Activated T-cell treated with anti-CD3 and anti-CD28 coated beads, Interleukin-2, amount 50 U/mL, for 72 hours (primary cell): Measurements from ENCODE around the gene TMC4. TPM values are rescaled to one million over a fixed set of nuclear protein-coding genes. Genes with fewer than 3 reads are reported as not detected.

Experiments
- ATAC-seq, 2 donors: fragments of 150-1000 bp; cut with Tn5 transposase; replicated peaks in 1 of 2; 2 replicates each; pipeline ENCODE4 v1.10.0; 2021; ENCODE audit warnings: moderate library complexity in 2 of 2, mild to moderate bottlenecking in 1 of 2
- DNase-seq, 2 donors: peaks; one replicate each; pipeline ENCODE4 v3.0.0; 2021 to 2022; ENCODE audit warnings: mixed read lengths in 1 of 2
- H3K27ac Mint-ChIP-seq: one replicate; pipeline ENCODE4 v1.8.0; 2022; ENCODE audit warnings: mild to moderate bottlenecking, moderate library complexity, mixed read lengths
- H3K27me3 Mint-ChIP-seq: one replicate; pipeline ENCODE4 v1.8.0; 2022; ENCODE audit warnings: low read depth, mixed read lengths
- H3K36me3 Mint-ChIP-seq, 2 donors: one replicate each; pipeline ENCODE4 v1.8.0; 2022; ENCODE audit warnings: mixed read lengths in 2 of 2, mild to moderate bottlenecking in 1 of 2; ENCODE audit not compliant: insufficient read depth in 2 of 2
- H3K4me1 Mint-ChIP-seq: one replicate; pipeline ENCODE4 v1.8.0; 2022; ENCODE audit warnings: low read depth, mixed read lengths
- H3K4me3 Mint-ChIP-seq, 2 donors: one replicate each; pipeline ENCODE4 v1.8.0; 2022; ENCODE audit warnings: mild to moderate bottlenecking in 2 of 2, mixed read lengths in 2 of 2, moderate library complexity in 2 of 2
- H3K9me3 Mint-ChIP-seq, 2 donors: one replicate each; pipeline ENCODE4 v1.8.0; 2022; ENCODE audit warnings: mixed read lengths in 2 of 2
- total RNA-seq, 2 donors: library from RNA; stranded (reverse); gene quantifications; one replicate each; pipeline ENCODE4 v1.2.3, GENCODE V29; 2022

Gene TMC4
- total RNA-seq, 2 donors from 2014 or later: 0.24 to 0.63 TPM

- Mint-ChIP-seq H3K27ac (peak within 1 kb of the TSS; percentile 95), H3K36me3 (peaks cover 8% of the 10 kb centered on the region in 2 donors), H3K9me3 (no peaks in the 10 kb centered on the region), H3K4me3 (peak within 1 kb of the TSS; percentile 97), H3K27me3 (no peaks in the 10 kb centered on the region), H3K4me1 (peaks cover 45% of the 10 kb centered on the region)
- no peak for ATAC-seq
- DNase-seq: peak; percentile 37 to 39
Observed at GRCh38 chr19:54137699-54138488, 35.1 kb downstream of the TMC4 start, which contains the start of gene CNOT3. TSS of gene CNOT3 (plus strand) at chr19:54137762. CDS start at chr19:54142979, 5,217 bp downstream.

DNA sequence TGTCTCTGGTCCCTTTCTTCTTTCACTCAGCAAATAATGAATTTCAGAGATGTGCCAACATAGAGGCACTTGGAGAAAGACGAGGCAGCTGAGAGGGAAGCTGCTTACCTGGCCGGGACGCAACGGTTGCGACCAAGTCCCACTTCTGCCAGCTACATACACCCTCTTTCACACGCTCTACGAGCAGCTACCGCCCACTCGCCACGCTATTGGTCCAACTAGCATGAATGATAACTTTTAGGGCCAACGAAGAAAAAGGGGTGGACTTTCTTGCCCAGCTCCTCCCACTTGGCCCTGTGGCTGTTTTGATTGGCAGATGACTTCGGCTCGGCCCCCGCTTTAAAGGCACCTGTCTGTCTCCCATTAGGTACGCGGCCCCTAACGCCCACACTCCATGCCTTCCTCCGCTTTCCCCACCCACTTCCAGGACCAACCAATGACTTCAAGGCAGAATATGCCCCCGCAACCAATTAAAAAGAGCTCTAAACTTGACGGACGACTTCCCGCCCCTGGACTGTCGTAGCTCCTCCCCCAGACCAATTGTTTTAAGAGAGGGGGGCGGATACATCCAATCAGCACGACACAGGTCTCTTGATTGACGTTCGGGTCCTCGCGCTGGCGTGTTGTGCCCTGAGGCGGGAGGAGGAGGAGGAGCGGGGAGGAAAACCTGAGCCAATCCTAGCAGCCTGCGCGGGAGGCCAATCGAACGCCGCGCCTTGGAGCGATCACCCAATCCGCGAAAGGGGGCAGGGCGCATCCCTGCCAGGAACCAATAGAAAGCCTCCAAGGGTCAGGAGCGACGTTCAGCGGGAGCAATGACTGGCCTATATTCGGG is 35.9 kb downstream of the TMC4 start:
- ATAC-seq: peak; percentile 86
- Mint-ChIP-seq H3K36me3 (peaks cover 6 to 7% of the 10 kb centered on the region in 2 donors), H3K4me3 (peak overlapping the region; percentile 90 to 97), H3K27ac (peak overlapping the region; percentile 71), H3K27me3 (no peaks in the 10 kb centered on the region), H3K4me1 (peaks cover 44% of the 10 kb centered on the region), H3K9me3 (no peaks in the 10 kb centered on the region)
- DNase-seq: peak; percentile 97 to 99

- H3K27me3 Mint-ChIP-seq: no peaks in the 10 kb centered on the region
- H3K36me3 Mint-ChIP-seq: peaks cover 6 to 7% of the 10 kb centered on the region in 2 donors
- no peak overlapping the region for H3K27ac Mint-ChIP-seq
- ATAC-seq: no peak
- DNase-seq: no peak
- H3K4me1 Mint-ChIP-seq: peaks cover 38% of the 10 kb centered on the region
- H3K4me3 Mint-ChIP-seq: peak overlapping the region; percentile 90 to 97
- H3K9me3 Mint-ChIP-seq: no peaks in the 10 kb centered on the region
Observed at GRCh38 chr19:54136086-54136863, 36.7 kb downstream of the TMC4 start.

DNA sequence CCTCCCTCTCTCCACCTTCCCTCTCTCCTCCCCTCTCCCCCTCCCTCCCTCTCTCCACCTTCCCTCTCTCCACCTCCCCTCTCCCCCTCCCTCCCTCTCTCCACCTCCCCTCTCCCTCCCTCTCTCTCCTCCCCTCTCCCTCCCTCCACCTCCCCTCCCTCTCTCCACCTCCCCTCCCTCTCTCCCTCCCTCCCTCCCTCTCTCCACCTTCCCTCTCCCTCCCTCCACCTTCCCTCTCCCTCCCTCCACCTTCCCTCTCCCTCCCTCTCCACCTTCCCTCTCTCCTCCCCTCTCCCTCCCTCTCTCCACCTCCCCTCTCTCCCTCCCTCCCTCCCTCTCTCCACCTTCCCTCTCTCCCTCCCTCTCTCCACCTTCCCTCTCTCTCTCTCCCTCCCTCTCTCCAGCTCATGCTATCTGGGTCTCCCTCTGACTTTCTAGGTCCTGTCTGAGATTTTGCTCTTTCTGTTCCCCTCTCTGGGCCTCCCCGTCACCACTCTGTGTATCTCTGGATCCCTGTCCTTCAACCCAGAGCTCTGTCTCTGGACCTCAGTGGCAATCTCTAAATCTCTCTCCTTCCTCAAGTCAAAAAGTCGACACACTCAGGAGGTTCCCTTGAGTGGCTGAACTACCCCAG is 38.9 kb downstream of the TMC4 start:
- peaks cover 19% of the 10 kb centered on the region for H3K4me1 Mint-ChIP-seq
- no peak overlapping the region for H3K27ac Mint-ChIP-seq
- H3K36me3 Mint-ChIP-seq: peaks cover 3 to 6% of the 10 kb centered on the region in 2 donors
- no peak overlapping the region for H3K4me3 Mint-ChIP-seq
- ATAC-seq (no peak), DNase-seq (no peak)
- no peaks in the 10 kb centered on the region for H3K27me3 Mint-ChIP-seq
- no peaks in the 10 kb centered on the region for H3K9me3 Mint-ChIP-seq

DNA sequence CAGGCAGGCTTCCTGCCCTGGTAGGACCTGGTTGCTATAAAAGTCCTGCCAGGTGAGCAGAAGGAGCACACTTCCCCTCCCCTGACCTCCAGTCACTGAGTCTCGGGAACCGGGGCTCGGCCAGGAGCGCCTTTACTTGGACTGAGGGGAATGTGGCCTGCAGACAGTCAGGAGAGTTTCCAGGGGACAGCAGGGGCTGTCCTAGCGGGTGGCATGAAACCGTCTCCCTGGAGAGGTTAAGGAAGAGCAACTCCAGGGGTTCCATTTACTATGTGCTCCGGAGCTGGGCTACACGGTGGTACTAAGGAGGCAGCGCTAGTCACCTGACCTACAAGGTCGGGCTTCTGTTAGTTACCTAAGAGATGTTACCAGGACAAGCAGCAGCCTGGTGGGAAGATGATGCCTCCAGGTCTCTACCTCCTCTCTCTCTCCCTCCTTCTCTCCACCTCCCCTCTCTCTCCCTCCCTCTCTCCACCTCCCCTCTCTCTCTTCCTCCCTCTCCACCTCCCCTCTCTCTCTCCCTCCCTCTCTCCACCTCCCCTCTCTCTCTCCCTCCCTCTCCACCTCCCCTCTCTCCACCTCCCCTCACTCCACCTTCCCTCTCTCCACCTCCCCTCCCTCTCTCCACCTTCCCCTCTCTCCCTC is 39.5 kb downstream of the TMC4 start:
- Mint-ChIP-seq H3K4me1 (peaks cover 13% of the 10 kb centered on the region), H3K27ac (no peak overlapping the region), H3K4me3 (no peak overlapping the region), H3K27me3 (no peaks in the 10 kb centered on the region), H3K9me3 (no peaks in the 10 kb centered on the region), H3K36me3 (peaks cover 0 to under 1% of the 10 kb centered on the region in 2 donors)
- ATAC-seq (no peak), DNase-seq (no peak)

GRCh38 chr19:54129617-54129996 is 43.4 kb downstream of the TMC4 start:
- H3K4me1 Mint-ChIP-seq: no peaks in the 10 kb centered on the region
- H3K9me3 Mint-ChIP-seq: no peaks in the 10 kb centered on the region
- H3K4me3 Mint-ChIP-seq: no peak overlapping the region
- no peak for ATAC-seq
- DNase-seq: no peak
- H3K27me3 Mint-ChIP-seq: no peaks in the 10 kb centered on the region
- H3K27ac Mint-ChIP-seq: no peak overlapping the region
- peaks cover 0 to 2% of the 10 kb centered on the region in 2 donors for H3K36me3 Mint-ChIP-seq

DNA sequence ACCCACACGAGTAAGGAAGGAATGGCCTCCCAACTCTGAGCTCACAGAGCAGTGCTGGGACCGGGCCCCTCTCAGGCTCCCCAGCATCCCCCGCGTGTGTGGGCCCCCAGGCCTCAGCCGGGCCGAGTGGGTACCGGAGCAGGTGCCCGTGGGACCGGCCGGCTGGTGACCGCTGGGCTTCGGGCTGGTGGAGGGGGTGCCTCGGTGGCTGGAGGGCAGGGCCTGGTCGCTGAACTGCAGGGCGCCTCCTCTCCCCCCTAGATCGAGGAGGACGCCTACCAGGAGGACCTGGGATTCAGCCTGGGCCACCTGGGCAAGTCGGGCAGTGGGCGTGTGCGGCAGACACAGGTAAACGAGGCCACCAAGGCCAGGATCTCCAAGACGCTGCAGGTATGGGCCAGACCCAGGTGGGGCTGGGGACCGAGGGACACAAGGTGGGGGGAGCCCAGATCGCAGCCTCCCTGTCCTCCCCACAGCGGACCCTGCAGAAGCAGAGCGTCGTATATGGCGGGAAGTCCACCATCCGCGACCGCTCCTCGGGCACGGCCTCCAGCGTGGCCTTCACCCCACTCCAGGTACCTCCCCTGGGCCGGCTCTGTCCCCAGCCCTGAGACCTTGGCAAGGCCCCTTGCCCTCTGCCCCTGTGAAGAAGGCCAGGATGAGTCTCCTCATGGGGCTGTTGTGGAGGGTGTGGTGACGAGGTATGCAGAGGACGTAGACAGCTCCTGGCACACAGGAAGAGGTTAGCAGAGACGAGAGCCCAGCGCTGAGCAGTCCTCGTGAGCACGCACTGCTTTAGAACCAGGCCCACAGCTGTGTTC is 44.0 kb downstream of the TMC4 start:
- H3K4me1 Mint-ChIP-seq: no peaks in the 10 kb centered on the region
- no peak for ATAC-seq
- no peak for DNase-seq
- no peaks in the 10 kb centered on the region for H3K9me3 Mint-ChIP-seq
- no peak overlapping the region for H3K27ac Mint-ChIP-seq
- no peak overlapping the region for H3K4me3 Mint-ChIP-seq
- peaks cover 0 to 2% of the 10 kb centered on the region in 2 donors for H3K36me3 Mint-ChIP-seq
- no peaks in the 10 kb centered on the region for H3K27me3 Mint-ChIP-seq

DNA sequence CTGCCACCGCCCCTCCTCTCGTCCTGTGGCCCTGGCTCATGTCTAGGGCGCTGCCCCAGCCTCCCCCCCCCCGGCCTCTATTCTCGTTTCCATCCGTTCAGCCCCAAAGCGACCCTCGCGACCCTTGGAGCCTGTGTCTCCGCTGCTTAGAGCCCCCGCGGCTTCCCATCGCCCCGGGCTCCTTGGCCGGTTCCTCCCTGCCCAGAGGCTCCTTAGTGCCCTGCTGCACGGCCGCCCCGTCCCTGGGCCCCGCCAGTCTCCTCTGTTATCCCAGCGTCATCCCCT is 44.6 kb downstream of the TMC4 start:
- no peaks in the 10 kb centered on the region for H3K4me1 Mint-ChIP-seq
- no peaks in the 10 kb centered on the region for H3K9me3 Mint-ChIP-seq
- no peak for ATAC-seq
- no peak for DNase-seq
- no peak overlapping the region for H3K27ac Mint-ChIP-seq
- peaks cover 0 to 3% of the 10 kb centered on the region in 2 donors for H3K36me3 Mint-ChIP-seq
- no peaks in the 10 kb centered on the region for H3K27me3 Mint-ChIP-seq
- no peak overlapping the region for H3K4me3 Mint-ChIP-seq

- Mint-ChIP-seq H3K27me3 (no peaks in the 10 kb centered on the region), H3K36me3 (peaks cover 0 to 5% of the 10 kb centered on the region in 2 donors), H3K9me3 (no peaks in the 10 kb centered on the region)
Observed at GRCh38 chr19:54127688-54128440, 45.1 kb downstream of the TMC4 start.

GRCh38 chr19:54125713-54126112 is 47.2 kb downstream of the TMC4 start:
- no peak overlapping the region for H3K4me3 Mint-ChIP-seq
- H3K27ac Mint-ChIP-seq: no peak overlapping the region
- no peaks in the 10 kb centered on the region for H3K27me3 Mint-ChIP-seq
- peaks cover 0 to 5% of the 10 kb centered on the region in 2 donors for H3K36me3 Mint-ChIP-seq
- no peak for ATAC-seq
- DNase-seq: no peak
- H3K9me3 Mint-ChIP-seq: no peaks in the 10 kb centered on the region
- H3K4me1 Mint-ChIP-seq: no peaks in the 10 kb centered on the region

More at GRCh38 chr19:54127688-54128440, 45.1 kb downstream of the TMC4 start:
- no peak for ATAC-seq
- no peak for DNase-seq
- H3K4me3 Mint-ChIP-seq: no peak overlapping the region
- H3K27ac Mint-ChIP-seq: no peak overlapping the region
- no peaks in the 10 kb centered on the region for H3K4me1 Mint-ChIP-seq

DNA sequence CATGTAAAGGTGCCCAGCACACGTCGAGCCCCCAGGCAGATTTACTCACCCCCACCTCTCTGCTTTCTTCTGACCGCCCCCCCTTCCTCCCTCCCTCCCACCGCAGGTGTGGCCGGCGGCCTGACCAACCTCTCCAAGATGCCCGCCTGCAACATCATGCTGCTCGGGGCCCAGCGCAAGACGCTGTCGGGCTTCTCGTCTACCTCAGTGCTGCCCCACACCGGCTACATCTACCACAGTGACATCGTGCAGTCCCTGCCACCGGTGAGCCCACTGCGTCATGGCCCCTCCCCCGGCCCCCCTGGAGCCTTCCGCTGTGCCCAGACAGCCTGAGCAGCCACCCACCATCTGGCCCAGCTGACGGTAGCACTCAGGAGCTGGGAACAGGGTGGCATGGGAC is 48.6 kb downstream of the TMC4 start:
- H3K4me3 Mint-ChIP-seq: no peak overlapping the region
- no peaks in the 10 kb centered on the region for H3K27me3 Mint-ChIP-seq
- ATAC-seq (no peak), DNase-seq (no peak)
- no peaks in the 10 kb centered on the region for H3K4me1 Mint-ChIP-seq
- H3K9me3 Mint-ChIP-seq: no peaks in the 10 kb centered on the region
- H3K36me3 Mint-ChIP-seq: peaks cover 0 to 5% of the 10 kb centered on the region in 2 donors
- H3K27ac Mint-ChIP-seq: no peak overlapping the region
